Measurements from ENCODE around the gene ABRAXAS1.

- TF ChIP-seq, protein P1, sequence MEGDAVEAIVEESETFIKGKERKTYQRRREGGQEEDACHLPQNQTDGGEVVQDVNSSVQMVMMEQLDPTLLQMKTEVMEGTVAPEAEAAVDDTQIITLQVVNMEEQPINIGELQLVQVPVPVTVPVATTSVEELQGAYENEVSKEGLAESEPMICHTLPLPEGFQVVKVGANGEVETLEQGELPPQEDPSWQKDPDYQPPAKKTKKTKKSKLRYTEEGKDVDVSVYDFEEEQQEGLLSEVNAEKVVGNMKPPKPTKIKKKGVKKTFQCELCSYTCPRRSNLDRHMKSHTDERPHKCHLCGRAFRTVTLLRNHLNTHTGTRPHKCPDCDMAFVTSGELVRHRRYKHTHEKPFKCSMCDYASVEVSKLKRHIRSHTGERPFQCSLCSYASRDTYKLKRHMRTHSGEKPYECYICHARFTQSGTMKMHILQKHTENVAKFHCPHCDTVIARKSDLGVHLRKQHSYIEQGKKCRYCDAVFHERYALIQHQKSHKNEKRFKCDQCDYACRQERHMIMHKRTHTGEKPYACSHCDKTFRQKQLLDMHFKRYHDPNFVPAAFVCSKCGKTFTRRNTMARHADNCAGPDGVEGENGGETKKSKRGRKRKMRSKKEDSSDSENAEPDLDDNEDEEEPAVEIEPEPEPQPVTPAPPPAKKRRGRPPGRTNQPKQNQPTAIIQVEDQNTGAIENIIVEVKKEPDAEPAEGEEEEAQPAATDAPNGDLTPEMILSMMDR (conservative IDR thresholded peaks at IDR 0.05; ENCODE audit: low read depth, low read length) = no peak
- TF ChIP-seq MAZ (IDR thresholded peaks at IDR 0.05; ENCODE audit: borderline replicate concordance, low read depth, low read length) (no peak), BHLHE40 (IDR thresholded peaks at IDR 0.05; ENCODE audit: low read depth, low read length) (no peak), FOS (IDR thresholded peaks at IDR 0.05; ENCODE audit: low read depth, low read length) (no peak), POLR2A (IDR thresholded peaks at IDR 0.05; ENCODE audit: low read depth, low read length) (no peak), SMC3 (IDR thresholded peaks at IDR 0.05; ENCODE audit: low read depth, low read length) (no peak), CEBPB (IDR thresholded peaks at IDR 0.05; ENCODE audit: low read depth, low read length) (no peak), RAD21 (IDR thresholded peaks at IDR 0.05; ENCODE audit: low read length) (no peak), CHD1 (IDR thresholded peaks at IDR 0.05; ENCODE audit: low read depth, low read length) (no peak), MXI1 (IDR thresholded peaks at IDR 0.05; ENCODE audit: borderline replicate concordance, low read depth, low read length) (no peak), MAFK (IDR thresholded peaks at IDR 0.05; ENCODE audit: low read depth, low read length) (no peak), RFX5 (IDR thresholded peaks at IDR 0.05; ENCODE audit: low read depth, low read length) (no peak), NFE2L2 (IDR thresholded peaks at IDR 0.05; ENCODE audit: low read depth, low read length) (no peak)
- TF ChIP-seq, protein P2, sequence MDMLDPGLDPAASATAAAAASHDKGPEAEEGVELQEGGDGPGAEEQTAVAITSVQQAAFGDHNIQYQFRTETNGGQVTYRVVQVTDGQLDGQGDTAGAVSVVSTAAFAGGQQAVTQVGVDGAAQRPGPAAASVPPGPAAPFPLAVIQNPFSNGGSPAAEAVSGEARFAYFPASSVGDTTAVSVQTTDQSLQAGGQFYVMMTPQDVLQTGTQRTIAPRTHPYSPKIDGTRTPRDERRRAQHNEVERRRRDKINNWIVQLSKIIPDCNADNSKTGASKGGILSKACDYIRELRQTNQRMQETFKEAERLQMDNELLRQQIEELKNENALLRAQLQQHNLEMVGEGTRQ (IDR thresholded peaks at IDR 0.05; ENCODE audit: low read depth, low read length) = no peak
These were observed 30.2 kb downstream of the ABRAXAS1 start for GRCh38 chr4:83454686-83455085.
